ENCODE measurements around the gene POF1B.

DNA sequence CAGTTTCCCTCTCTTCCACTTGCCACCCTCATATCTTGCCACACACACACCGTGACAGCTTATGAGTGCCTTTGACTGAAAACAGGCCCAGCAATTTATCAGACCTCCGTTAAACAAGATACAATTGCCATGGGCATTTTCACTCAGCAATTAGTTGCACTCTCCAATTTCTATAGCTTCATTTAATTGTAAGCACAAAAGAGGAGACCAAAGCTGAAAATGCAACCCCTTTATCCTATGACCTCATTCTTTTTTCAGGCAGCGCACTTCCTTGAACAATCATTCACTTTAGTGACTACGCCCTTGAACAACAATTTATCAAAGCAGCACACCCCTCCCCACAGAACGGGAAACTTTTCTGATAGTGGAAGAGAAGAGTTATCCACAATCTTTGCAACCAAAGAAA is 4.1 kb downstream of the POF1B start:
- TF ChIP-seq EZH2 (optimal IDR thresholded peaks at IDR 0.05; ENCODE audit: low read depth, low read length) = no peak
- TF ChIP-seq, protein P1, sequence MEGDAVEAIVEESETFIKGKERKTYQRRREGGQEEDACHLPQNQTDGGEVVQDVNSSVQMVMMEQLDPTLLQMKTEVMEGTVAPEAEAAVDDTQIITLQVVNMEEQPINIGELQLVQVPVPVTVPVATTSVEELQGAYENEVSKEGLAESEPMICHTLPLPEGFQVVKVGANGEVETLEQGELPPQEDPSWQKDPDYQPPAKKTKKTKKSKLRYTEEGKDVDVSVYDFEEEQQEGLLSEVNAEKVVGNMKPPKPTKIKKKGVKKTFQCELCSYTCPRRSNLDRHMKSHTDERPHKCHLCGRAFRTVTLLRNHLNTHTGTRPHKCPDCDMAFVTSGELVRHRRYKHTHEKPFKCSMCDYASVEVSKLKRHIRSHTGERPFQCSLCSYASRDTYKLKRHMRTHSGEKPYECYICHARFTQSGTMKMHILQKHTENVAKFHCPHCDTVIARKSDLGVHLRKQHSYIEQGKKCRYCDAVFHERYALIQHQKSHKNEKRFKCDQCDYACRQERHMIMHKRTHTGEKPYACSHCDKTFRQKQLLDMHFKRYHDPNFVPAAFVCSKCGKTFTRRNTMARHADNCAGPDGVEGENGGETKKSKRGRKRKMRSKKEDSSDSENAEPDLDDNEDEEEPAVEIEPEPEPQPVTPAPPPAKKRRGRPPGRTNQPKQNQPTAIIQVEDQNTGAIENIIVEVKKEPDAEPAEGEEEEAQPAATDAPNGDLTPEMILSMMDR (IDR thresholded peaks at IDR 0.05; ENCODE audit: low read length) = no peak
- no peak for TF ChIP-seq EZH2phosphoT487 (IDR thresholded peaks at IDR 0.05; ENCODE audit: low read length)
